ENCODE measurements around the gene KCTD16.

- no peak for TF ChIP-seq CTCF (IDR thresholded peaks at IDR 0.05; ENCODE audit: insufficient read depth, low read depth, low read length)
- TF ChIP-seq EZH2 (IDR thresholded peaks at IDR 0.05; ENCODE audit: insufficient read depth, low read length): no peak
These were observed 214.9 kb downstream of the KCTD16 start for GRCh38 chr5:144385597-144385996.
